HepG2 (cell line): ENCODE results near the gene SIMC1. TPM values are rescaled to one million over a fixed set of nuclear protein-coding genes. Genes with fewer than 3 reads are reported as not detected.

Experiments
- ATAC-seq: fragments of 200-7000 bp; cut with Tn5 transposase; 3 replicates; pipeline ENCODE4 v1.9.1; 2020; ENCODE audit warnings: mild to moderate bottlenecking, moderate library complexity
- BruUV-seq: library from RNA; stranded (reverse); fragments of 400-500 nt; replicated peaks from 2 replicates; lab custom pipeline; 2021; lab: Mats Ljungman, UMichigan
- CTCF ChIA-PET: fragments of 300-600 bp; formaldehyde crosslinking; extraction: SDS; loops from one replicate; lab custom pipeline; 2021; ENCODE audit warnings: low total read pairs, inconsistent platforms, low intra/inter-chr PET ratio; lab: Yijun Ruan, JAX
- POLR2A ChIA-PET: fragments of 350-600 bp; sonication (Branson Sonifier 250); formaldehyde crosslinking; loops from one replicate; lab custom pipeline; 2020; ENCODE audit warnings: antibody characterized with exemption, inconsistent platforms; lab: Yijun Ruan, JAX
- DNase-seq: peaks from one replicate; pipeline ENCODE4 v3.0.0-alpha.2; 2015; ENCODE audit warnings: low spot score
- FAIRE-seq: peaks from 3 replicates; lab custom pipeline; 2011; peaks lifted over from hg19 to GRCh38; lab: Jason Lieb, UNC
- H2AFZ ChIP-seq: one replicate; pipeline ENCODE4 v1.6.1; 2011; ENCODE audit warnings: low read length, inconsistent platforms
- H3K27ac ChIP-seq: fragments of 300-600 bp; 3 replicates; pipeline ENCODE4 v1.8.0; 2011; ENCODE audit warnings: mixed run types, mild to moderate bottlenecking, mixed read lengths, low read length, inconsistent platforms; ENCODE audit not compliant: insufficient read depth; ENCODE audit errors: extremely low read length
- H3K27me3 ChIP-seq, 2 experiments: fragments of 200-600 bp in 1 of 2; 2 replicates in 1 of 2; 3 replicates in 1 of 2; pipeline versions ENCODE4 v1.6.0 to v1.8.0; 2011; ENCODE audit warnings: low read length in 2 of 2, mild to moderate bottlenecking in 2 of 2, moderate library complexity in 2 of 2, inconsistent platforms in 1 of 2; ENCODE audit not compliant: insufficient read depth in 2 of 2, control insufficient read depth in 1 of 2
- H3K36me3 ChIP-seq, 2 experiments: fragments of 200-600 bp in 1 of 2; replicated peaks in 1 of 2; 2 replicates in 1 of 2; 3 replicates in 1 of 2; pipeline versions ENCODE4 v1.5.1 to v1.8.0; 2011; ENCODE audit warnings: low read length in 2 of 2, inconsistent platforms in 1 of 2; ENCODE audit not compliant: insufficient read depth in 2 of 2, control insufficient read depth in 1 of 2
- H3K4me1 ChIP-seq: 2 replicates; pipeline ENCODE4 v1.5.1; 2012; ENCODE audit warnings: low read length, inconsistent platforms; ENCODE audit not compliant: insufficient read depth
- H3K4me2 ChIP-seq: 2 replicates; pipeline ENCODE4 v1.6.0; 2011; ENCODE audit warnings: low read depth, low read length, inconsistent platforms
- H3K4me3 ChIP-seq, 3 experiments: fragments of 200-600 bp in 1 of 3; sonication (generic), shearing (Covaris generic) in 1 of 3; replicated peaks in 1 of 3; 2 replicates each; pipeline ENCODE4 v1.5.1; 2011 to 2016; ENCODE audit warnings: low read length in 3 of 3, inconsistent platforms in 2 of 3, low read depth in 2 of 3, mild to moderate bottlenecking in 2 of 3, control low read depth in 1 of 3, mixed read lengths in 1 of 3; ENCODE audit not compliant: insufficient read depth in 1 of 3
- H3K79me2 ChIP-seq: one replicate; pipeline ENCODE4 v1.6.1; 2011; ENCODE audit warnings: low read length, inconsistent platforms; ENCODE audit not compliant: insufficient read depth
- H3K9ac ChIP-seq: 2 replicates; pipeline ENCODE4 v1.6.0; 2011; ENCODE audit warnings: mild to moderate bottlenecking, low read depth, low read length, inconsistent platforms; ENCODE audit not compliant: insufficient read depth
- H3K9me3 ChIP-seq: 2 replicates; pipeline ENCODE4 v1.5.1; 2012; ENCODE audit warnings: mild to moderate bottlenecking, low read length
- H4K20me1 ChIP-seq: 2 replicates; pipeline ENCODE4 v1.6.0; 2011; ENCODE audit warnings: inconsistent platforms, mild to moderate bottlenecking, low read length, moderate library complexity; ENCODE audit not compliant: insufficient read depth
- AGO2 ChIP-seq: fragments of 200-400 bp; formaldehyde crosslinking; optimal IDR thresholded peaks from 2 replicates; pipeline ENCODE3; 2017; ENCODE audit warnings: mild to moderate bottlenecking, low read depth, low read length, moderate library complexity
- HIVEP1 ChIP-seq: sonication (generic); formaldehyde crosslinking; IDR thresholded peaks from 2 replicates; pipeline ENCODE4 v1.4.0; 2020; ENCODE audit warnings: mild to moderate bottlenecking, missing genetic modification reagents
- KDM1A ChIP-seq: IDR thresholded peaks from 2 replicates; pipeline ENCODE4 v1.6.1; 2016; ENCODE audit warnings: missing compliant biosample characterization
- KDM2A ChIP-seq: sonication (generic); formaldehyde crosslinking; IDR thresholded peaks from 2 replicates; pipeline ENCODE4 v1.4.0; 2020; ENCODE audit warnings: low read depth, missing genetic modification reagents, borderline replicate concordance
- KDM5B ChIP-seq: sonication (generic); formaldehyde crosslinking; IDR thresholded peaks from 2 replicates; pipeline ENCODE4 v1.4.0; 2020; ENCODE audit warnings: missing genetic modification reagents, mild to moderate bottlenecking, borderline replicate concordance
- KLF16 ChIP-seq, 2 experiments: sonication (generic) in 1 of 2; formaldehyde crosslinking in 1 of 2; IDR thresholded peaks; 2 replicates each; pipeline versions ENCODE4 v1.6.1 to v1.8.0; 2016 to 2023; ENCODE audit warnings: missing genetic modification reagents in 2 of 2, missing compliant biosample characterization in 1 of 2
- POLR2G ChIP-seq: fragments of 200-400 bp; formaldehyde crosslinking; IDR thresholded peaks from 2 replicates; pipeline ENCODE4 v1.6.1; 2018; ENCODE audit warnings: mild to moderate bottlenecking, low read depth, low read length, moderate library complexity
- SYNCRIP ChIP-seq: fragments of 200-400 bp; formaldehyde crosslinking; IDR thresholded peaks from 2 replicates; pipeline ENCODE4 v1.6.1; 2018; ENCODE audit warnings: mild to moderate bottlenecking, low read depth, low read length; ENCODE audit not compliant: insufficient read depth
- U2AF1 ChIP-seq: fragments of 200-400 bp; formaldehyde crosslinking; optimal IDR thresholded peaks from 2 replicates; pipeline ENCODE3; 2017; ENCODE audit warnings: mild to moderate bottlenecking, low read depth, low read length
- ZNF687 ChIP-seq: sonication (generic); formaldehyde crosslinking; IDR thresholded peaks from 2 replicates; pipeline ENCODE4 v1.5.1; 2020; ENCODE audit warnings: mild to moderate bottlenecking, missing genetic modification reagents, moderate library complexity
- ZSCAN21 ChIP-seq: sonication (generic); formaldehyde crosslinking; IDR thresholded peaks from 2 replicates; pipeline ENCODE4 v1.8.0; 2022; ENCODE audit warnings: mild to moderate bottlenecking, missing genetic modification reagents, moderate library complexity, borderline replicate concordance
- WGBS: methylation state at CpG from one replicate; pipeline ENCODE4 v1.1.6; 2017; ENCODE audit warnings: low lambda C conversion rate; 5-methylcytosine and 5-hydroxymethylcytosine counted together
- in situ Hi-C: cut with HindIII; loops from 2 replicates; pipeline ENCODE4 v1.10.0; 2017; ENCODE audit warnings: low pct_unique_long_range_greater_than_20kb; ENCODE audit not compliant: extremely low pct_ligation_motif_present
- intact Hi-C: fragments of 100-400 bp; cut with micrococcal nuclease; formaldehyde crosslinking; loops from one replicate; pipeline ENCODE4 v1.10.0; 2022; ENCODE audit not compliant: unreplicated experiment
- polyA plus RNA-seq, 8 experiments: library from polyadenylated mRNA; depleted of rRNA in 3 of 8; stranded (reverse) in 7 of 8; unstranded in 1 of 8; fragments of >200 nt; fragmentation: Illumina TruSeq in 4 of 8; extraction: Trizol in 4 of 8; gene quantifications; 2 replicates each; pipeline versions ENCODE4 v1.2.1 to v1.2.3, GENCODE V29; 2011 to 2016; ENCODE audit warnings: low read depth in 4 of 8, missing spikeins in 1 of 8, mixed read lengths in 1 of 8; ENCODE audit not compliant: insufficient read depth in 1 of 8
- total RNA-seq, 5 experiments: library from RNA; depleted of rRNA; stranded (reverse); fragments of >200 nt; fragmentation: Illumina TruSeq; extraction: Trizol; gene quantifications; 2 replicates each; pipeline ENCODE4 v1.2.3, GENCODE V29; 2016; ENCODE audit warnings: low read depth in 1 of 5

Gene SIMC1
- total and polyA plus RNA-seq, 2 of the 13 experiments (the other 11 are each of a cell fraction or from before 2014, with no cell fraction given) = 5.4 to 6.8 TPM

DNA sequence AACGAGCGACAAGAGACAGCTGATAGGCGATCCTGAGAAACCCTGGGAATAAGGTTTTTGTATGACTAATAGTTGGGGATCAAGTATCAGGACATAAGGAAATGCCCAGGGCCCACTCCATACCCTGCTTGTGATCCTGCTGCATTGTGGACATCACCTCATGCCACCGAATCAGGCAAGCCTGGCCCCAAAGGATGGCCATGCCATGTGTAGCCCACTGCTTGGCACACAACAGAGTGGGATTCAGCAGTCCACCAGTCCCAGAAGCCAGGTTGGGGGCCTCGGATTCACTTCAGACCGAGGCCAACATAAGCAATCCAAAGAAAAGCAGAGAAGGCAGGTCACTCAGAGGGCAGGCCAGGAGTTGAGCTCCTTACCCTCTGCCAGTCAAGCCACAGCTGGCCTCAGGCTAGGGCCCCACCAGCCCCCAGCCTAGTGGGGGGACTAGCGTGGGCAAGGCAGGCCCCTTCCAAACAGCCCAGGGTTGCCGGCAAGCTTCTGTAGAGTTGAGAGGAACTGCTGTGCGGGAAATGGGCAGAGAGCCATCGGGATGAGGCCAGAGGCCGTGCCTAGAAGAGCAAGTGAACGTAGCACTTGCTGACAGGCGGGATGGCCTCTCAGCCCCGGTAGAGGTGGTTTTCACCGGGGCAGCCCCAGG, 145.2 kb downstream of the SIMC1 start:
- CTCF ChIA-PET = no interaction called here
- TF ChIP-seq POLR2G = 0 out of 2 replicates have a peak, but pooled peaks have one; percentile 21
- peak; percentile 87 for TF ChIP-seq AGO2
- TF ChIP-seq U2AF1 = no peak
- no peak for TF ChIP-seq KDM2A (CRISPR knock-in tag)
- TF ChIP-seq, all 625 proteins: peak for 2

DNA sequence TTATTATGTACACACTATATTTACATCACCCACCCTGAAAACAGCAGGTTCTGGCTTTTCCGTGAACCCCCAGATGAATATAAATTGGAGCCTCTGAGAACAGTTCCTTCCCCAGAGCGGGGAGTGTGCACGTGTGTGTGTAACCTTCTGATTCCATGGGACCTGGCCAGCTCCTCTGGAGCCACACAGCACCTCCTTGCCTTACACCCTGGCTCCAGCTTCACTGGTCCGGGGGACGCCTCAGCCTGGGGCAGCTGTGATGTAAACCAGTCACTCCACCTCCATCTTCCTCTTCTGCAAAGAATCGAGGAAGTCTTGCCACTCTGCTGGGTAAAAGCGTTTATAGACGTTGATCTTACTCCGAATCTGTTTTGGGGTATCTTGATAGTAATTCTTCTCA, 145.7 kb downstream of the SIMC1 start:
- no peak overlapping the region for H3K4me3 ChIP-seq
- H2AFZ ChIP-seq = no peak overlapping the region
- peaks cover 21% of the 10 kb centered on the region for H3K4me1 ChIP-seq
- peaks cover 36% of the 10 kb centered on the region for H3K79me2 ChIP-seq
- in situ Hi-C loops = no loop called here
- no peak overlapping the region for H3K9ac ChIP-seq
- DNase-seq (no peak), ATAC-seq (no peak), FAIRE-seq (no peak)
- H3K36me3 ChIP-seq = peaks cover 18 to 55% of the 10 kb centered on the region in 2 experiments
- intact Hi-C loops = no loop called here
- WGBS = 92% methylated on average over 9 of the region's 9 CpGs
- CTCF ChIA-PET = no interaction called here
- H3K27ac ChIP-seq = no peak overlapping the region
- BruUV-seq = no TSS peak
- no peaks in the 10 kb centered on the region; a peak in 1 of 5 replicates for H3K27me3 ChIP-seq
- H4K20me1 ChIP-seq = peaks cover 11% of the 10 kb centered on the region; the same call in 1 of the 2 replicates
- POLR2A ChIA-PET = no interaction called here
- H3K9me3 ChIP-seq = no peaks in the 10 kb centered on the region
- no peak overlapping the region for H3K4me2 ChIP-seq
- no peak for TF ChIP-seq SYNCRIP
- no peak for TF ChIP-seq KDM1A (CRISPR knock-in tag)
- TF ChIP-seq ZNF687 (CRISPR knock-in tag) = no peak
- no peak for TF ChIP-seq KLF16 (CRISPR knock-in tag; IDR thresholded peaks at IDR 0.05)
- TF ChIP-seq KDM5B (CRISPR knock-in tag) = no peak
- TF ChIP-seq HIVEP1 (CRISPR knock-in tag) = no peak
- TF ChIP-seq ZSCAN21 = no peak

More for the DNA sequence above, 145.2 kb downstream of the SIMC1 start:
- no TSS peak for BruUV-seq
- intact Hi-C loops = no loop called here
- no peak overlapping the region for H3K4me3 ChIP-seq
- no peak for FAIRE-seq
- no peak overlapping the region for H3K27ac ChIP-seq
- WGBS = 98% methylated on average over 14 of the region's 15 CpGs
- peaks cover 11% of the 10 kb centered on the region; the same call in 1 of the 2 replicates for H4K20me1 ChIP-seq
- DNase-seq = no peak
- H3K9me3 ChIP-seq = no peaks in the 10 kb centered on the region
- no peak for ATAC-seq
- H3K4me1 ChIP-seq = peaks cover 21% of the 10 kb centered on the region
- no peaks in the 10 kb centered on the region; a peak in 1 of 5 replicates for H3K27me3 ChIP-seq
- H3K4me2 ChIP-seq = no peak overlapping the region
- H2AFZ ChIP-seq = no peak overlapping the region
- POLR2A ChIA-PET = no interaction called here
- in situ Hi-C loops = no loop called here
- no peak overlapping the region for H3K9ac ChIP-seq
- H3K36me3 ChIP-seq = peaks cover 18 to 55% of the 10 kb centered on the region in 2 experiments
- peaks cover 35% of the 10 kb centered on the region for H3K79me2 ChIP-seq
